ENCODE measurements around the gene CRIP2.

GRCh38 chr14:105486163-105486973, 11.7 kb downstream of the CRIP2 start, which contains the start of gene CRIP1:
- TF ChIP-seq CTCF (conservative IDR thresholded peaks at IDR 0.05; ENCODE audit: low read depth in 2 of 2) (no peak), STAT1 (IDR thresholded peaks at IDR 0.05; ENCODE audit: unreplicated experiment) (no peak), CREB1 (CRISPR knock-in tag; IDR thresholded peaks at IDR 0.05; ENCODE audit: low read depth) (no peak), EZH2 (IDR thresholded peaks at IDR 0.05; ENCODE audit: low read depth, unreplicated experiment) (no peak), EZH2phosphoT487 (IDR thresholded peaks at IDR 0.05; ENCODE audit: unreplicated experiment) (no peak)

All from GM23338 (cell line).